ENCODE data around the gene LRRIQ1.
"Not testable (repeated sequence)": the region's sequence is repeated elsewhere in the genome, so short reads cannot be mapped to it uniquely, and the experiment has no call there.

The LRRIQ1 gene

GRCh38 chr12:85036234-85036707, at the start of gene LRRIQ1, which contains the start of gene TSPAN19:
Gene LRRIQ1, plus strand, starts transcription at chr12:85036351. Its CDS starts 1,826 bp downstream, at chr12:85038177.
Gene TSPAN19, minus strand, starts transcription at chr12:85036277. Its CDS starts 6,331 bp downstream, at chr12:85029946.
- in situ Hi-C loops (cut with HindIII; ENCODE audit: low sequenced_read_pairs): no loop called here

- in situ Hi-C loops (cut with HindIII; ENCODE audit: low sequenced_read_pairs): no loop called here
Observed at GRCh38 chr12:84986586-84986985, 49.6 kb upstream of the LRRIQ1 start.

- in situ Hi-C loops (cut with HindIII; ENCODE audit: low sequenced_read_pairs): no loop called here
Observed at GRCh38 chr12:84994426-84994825, 41.7 kb upstream of the LRRIQ1 start.

- in situ Hi-C loops (cut with HindIII; ENCODE audit: low sequenced_read_pairs): no loop called here
Observed at GRCh38 chr12:84995641-84996040, 40.5 kb upstream of the LRRIQ1 start.

GRCh38 chr12:84996759-84997158, 39.4 kb upstream of the LRRIQ1 start:
- in situ Hi-C loops (cut with HindIII; ENCODE audit: low sequenced_read_pairs): no loop called here

- in situ Hi-C loops (cut with HindIII; ENCODE audit: low sequenced_read_pairs): no loop called here
Observed at GRCh38 chr12:84998341-84998740, 37.8 kb upstream of the LRRIQ1 start.

GRCh38 chr12:85000729-85001128, 35.4 kb upstream of the LRRIQ1 start:
- in situ Hi-C loops (cut with HindIII; ENCODE audit: low sequenced_read_pairs): no loop called here

- in situ Hi-C loops (cut with HindIII; ENCODE audit: low sequenced_read_pairs): no loop called here
Observed at GRCh38 chr12:85002778-85003296, 33.3 kb upstream of the LRRIQ1 start.

- in situ Hi-C loops (cut with HindIII; ENCODE audit: low sequenced_read_pairs): no loop called here
Observed at GRCh38 chr12:85004204-85004603, 31.9 kb upstream of the LRRIQ1 start.

GRCh38 chr12:85005047-85005446, 31.1 kb upstream of the LRRIQ1 start:
- in situ Hi-C loops (cut with HindIII; ENCODE audit: low sequenced_read_pairs): not testable (repeated sequence)

- in situ Hi-C loops (cut with HindIII; ENCODE audit: low sequenced_read_pairs): no loop called here
Observed at GRCh38 chr12:85005615-85006014, 30.5 kb upstream of the LRRIQ1 start.

- in situ Hi-C loops (cut with HindIII; ENCODE audit: low sequenced_read_pairs): no loop called here
Observed at GRCh38 chr12:85006206-85006605, 29.9 kb upstream of the LRRIQ1 start.

- in situ Hi-C loops (cut with HindIII; ENCODE audit: low sequenced_read_pairs): no loop called here
Observed at GRCh38 chr12:85007836-85008235, 28.3 kb upstream of the LRRIQ1 start.

GRCh38 chr12:85016413-85016812, 19.7 kb upstream of the LRRIQ1 start:
- in situ Hi-C loops (cut with HindIII; ENCODE audit: low sequenced_read_pairs): no loop called here

GRCh38 chr12:85017133-85017532, 19.0 kb upstream of the LRRIQ1 start:
- in situ Hi-C loops (cut with HindIII; ENCODE audit: low sequenced_read_pairs): no loop called here

GRCh38 chr12:85017618-85018017, 18.5 kb upstream of the LRRIQ1 start:
- in situ Hi-C loops (cut with HindIII; ENCODE audit: low sequenced_read_pairs): no loop called here

- in situ Hi-C loops (cut with HindIII; ENCODE audit: low sequenced_read_pairs): no loop called here
Observed at GRCh38 chr12:85018098-85018497, 18.1 kb upstream of the LRRIQ1 start.

GRCh38 chr12:85029456-85029855, 6.7 kb upstream of the LRRIQ1 start:
- in situ Hi-C loops (cut with HindIII; ENCODE audit: low sequenced_read_pairs): no loop called here

- in situ Hi-C loops (cut with HindIII; ENCODE audit: low sequenced_read_pairs): no loop called here
Observed at GRCh38 chr12:85036733-85037132, 582 bp downstream of the LRRIQ1 start.

GRCh38 chr12:85041395-85041794, 5.2 kb downstream of the LRRIQ1 start:
- in situ Hi-C loops (cut with HindIII; ENCODE audit: low sequenced_read_pairs): no loop called here

- in situ Hi-C loops (cut with HindIII; ENCODE audit: low sequenced_read_pairs): no loop called here
Observed at GRCh38 chr12:85043829-85044228, 7.7 kb downstream of the LRRIQ1 start.

GRCh38 chr12:85057370-85057963, 21.3 kb downstream of the LRRIQ1 start:
- in situ Hi-C loops (cut with HindIII; ENCODE audit: low sequenced_read_pairs): no loop called here

GRCh38 chr12:85058339-85058738, 22.2 kb downstream of the LRRIQ1 start:
- in situ Hi-C loops (cut with HindIII; ENCODE audit: low sequenced_read_pairs): no loop called here
